Measurements from ENCODE around the gene PTGES3L.
"Not testable (repeated sequence)": the region's sequence is repeated elsewhere in the genome, so short reads cannot be mapped to it uniquely, and the experiment has no call there.

The PTGES3L gene

GRCh38 chr17:42919522-42920077 lies 60.3 kb downstream of the PTGES3L start:
- not testable (repeated sequence) for DNase-seq (ENCODE audit: low read depth)

- no peak for DNase-seq (ENCODE audit: low read depth)
Measured at GRCh38 chr17:42918902-42919521, 60.9 kb downstream of the PTGES3L start.

Measured in ELR (cell line).